ENCODE results near the gene MEIOC.

The MEIOC gene

GRCh38 chr17:44648963-44649362 is 7.3 kb upstream of the MEIOC start:
- Histone ChIP-seq H3K9me3 (ENCODE audit: control insufficient read depth, insufficient read depth, low read length) (no peaks in the 10 kb centered on the region), H3K9ac (ENCODE audit: low read depth, low read length) (no peak overlapping the region), H3K27me3 (ENCODE audit: control insufficient read depth, insufficient read depth, low read length) (peaks cover 9% of the 10 kb centered on the region), H3K36me3 (ENCODE audit: control insufficient read depth, insufficient read depth, low read length) (no peaks in the 10 kb centered on the region), H3K4me3 (ENCODE audit: low read depth, low read length) (no peak overlapping the region), H3K27ac (ENCODE audit: low read depth, low read length) (no peak overlapping the region), H3K4me1 (ENCODE audit: control insufficient read depth, insufficient read depth, low read length) (no peaks in the 10 kb centered on the region)

- no peaks in the 10 kb centered on the region for H3K9me3 ChIP-seq (ENCODE audit: control insufficient read depth, insufficient read depth, low read length)
- no peak overlapping the region for H3K4me3 ChIP-seq (ENCODE audit: low read depth, low read length)
- H3K9ac ChIP-seq (ENCODE audit: low read depth, low read length), result no peak overlapping the region
- no peaks in the 10 kb centered on the region for H3K4me1 ChIP-seq (ENCODE audit: control insufficient read depth, insufficient read depth, low read length)
- no peaks in the 10 kb centered on the region for H3K36me3 ChIP-seq (ENCODE audit: control insufficient read depth, insufficient read depth, low read length)
- H3K27ac ChIP-seq (ENCODE audit: low read depth, low read length), result no peak overlapping the region
- peaks cover 31% of the 10 kb centered on the region for H3K27me3 ChIP-seq (ENCODE audit: control insufficient read depth, insufficient read depth, low read length)
These were observed 5.0 kb upstream of the MEIOC start for GRCh38 chr17:44651228-44651627.

GRCh38 chr17:44652727-44653126 is 3.5 kb upstream of the MEIOC start:
- Histone ChIP-seq H3K4me3 (ENCODE audit: low read depth, low read length) (no peak overlapping the region), H3K27me3 (ENCODE audit: control insufficient read depth, insufficient read depth, low read length) (peaks cover 46% of the 10 kb centered on the region), H3K9me3 (ENCODE audit: control insufficient read depth, insufficient read depth, low read length) (no peaks in the 10 kb centered on the region), H3K4me1 (ENCODE audit: control insufficient read depth, insufficient read depth, low read length) (no peaks in the 10 kb centered on the region), H3K9ac (ENCODE audit: low read depth, low read length) (no peak overlapping the region), H3K27ac (ENCODE audit: low read depth, low read length) (no peak overlapping the region), H3K36me3 (ENCODE audit: control insufficient read depth, insufficient read depth, low read length) (no peaks in the 10 kb centered on the region)

- no peak overlapping the region for H3K27ac ChIP-seq (ENCODE audit: low read depth, low read length)
- H3K4me1 ChIP-seq (ENCODE audit: control insufficient read depth, insufficient read depth, low read length), result no peaks in the 10 kb centered on the region
- no peaks in the 10 kb centered on the region for H3K36me3 ChIP-seq (ENCODE audit: control insufficient read depth, insufficient read depth, low read length)
- no peaks in the 10 kb centered on the region for H3K9me3 ChIP-seq (ENCODE audit: control insufficient read depth, insufficient read depth, low read length)
- H3K9ac ChIP-seq (ENCODE audit: low read depth, low read length), result no peak overlapping the region
- H3K27me3 ChIP-seq (ENCODE audit: control insufficient read depth, insufficient read depth, low read length), result peaks cover 48% of the 10 kb centered on the region
- H3K4me3 ChIP-seq (ENCODE audit: low read depth, low read length), result no peak overlapping the region
These were observed 2.9 kb upstream of the MEIOC start for GRCh38 chr17:44653384-44653783.

- H3K4me3 ChIP-seq (ENCODE audit: low read depth, low read length), result no peak overlapping the region
- H3K4me1 ChIP-seq (ENCODE audit: control insufficient read depth, insufficient read depth, low read length), result no peaks in the 10 kb centered on the region
These were observed 2.3 kb upstream of the MEIOC start for GRCh38 chr17:44653954-44654353.

GRCh38 chr17:44661835-44662234 is 5.6 kb downstream of the MEIOC start:
- Histone ChIP-seq H3K27me3 (ENCODE audit: control insufficient read depth, insufficient read depth, low read length) (peaks cover 11% of the 10 kb centered on the region), H3K4me1 (ENCODE audit: control insufficient read depth, insufficient read depth, low read length) (no peaks in the 10 kb centered on the region), H3K4me3 (ENCODE audit: low read depth, low read length) (no peak overlapping the region), H3K9ac (ENCODE audit: low read depth, low read length) (no peak overlapping the region), H3K36me3 (ENCODE audit: control insufficient read depth, insufficient read depth, low read length) (no peaks in the 10 kb centered on the region), H3K27ac (ENCODE audit: low read depth, low read length) (no peak overlapping the region), H3K9me3 (ENCODE audit: control insufficient read depth, insufficient read depth, low read length) (no peaks in the 10 kb centered on the region)

More at GRCh38 chr17:44653954-44654353, 2.3 kb upstream of the MEIOC start:
- no peaks in the 10 kb centered on the region for H3K36me3 ChIP-seq (ENCODE audit: control insufficient read depth, insufficient read depth, low read length)
- H3K27me3 ChIP-seq (ENCODE audit: control insufficient read depth, insufficient read depth, low read length), result peaks cover 48% of the 10 kb centered on the region
- H3K27ac ChIP-seq (ENCODE audit: low read depth, low read length), result no peak overlapping the region
- no peaks in the 10 kb centered on the region for H3K9me3 ChIP-seq (ENCODE audit: control insufficient read depth, insufficient read depth, low read length)
- no peak overlapping the region for H3K9ac ChIP-seq (ENCODE audit: low read depth, low read length)

GRCh38 chr17:44663095-44663494 is 6.8 kb downstream of the MEIOC start:
- Histone ChIP-seq H3K36me3 (ENCODE audit: control insufficient read depth, insufficient read depth, low read length) (no peaks in the 10 kb centered on the region), H3K27me3 (ENCODE audit: control insufficient read depth, insufficient read depth, low read length) (no peaks in the 10 kb centered on the region), H3K9me3 (ENCODE audit: control insufficient read depth, insufficient read depth, low read length) (no peaks in the 10 kb centered on the region), H3K4me3 (ENCODE audit: low read depth, low read length) (no peak overlapping the region), H3K9ac (ENCODE audit: low read depth, low read length) (no peak overlapping the region), H3K4me1 (ENCODE audit: control insufficient read depth, insufficient read depth, low read length) (no peaks in the 10 kb centered on the region), H3K27ac (ENCODE audit: low read depth, low read length) (no peak overlapping the region)

GRCh38 chr17:44664867-44665266 is 8.6 kb downstream of the MEIOC start:
- Histone ChIP-seq H3K27me3 (ENCODE audit: control insufficient read depth, insufficient read depth, low read length) (no peaks in the 10 kb centered on the region), H3K36me3 (ENCODE audit: control insufficient read depth, insufficient read depth, low read length) (no peaks in the 10 kb centered on the region), H3K9ac (ENCODE audit: low read depth, low read length) (no peak overlapping the region), H3K9me3 (ENCODE audit: control insufficient read depth, insufficient read depth, low read length) (no peaks in the 10 kb centered on the region), H3K27ac (ENCODE audit: low read depth, low read length) (no peak overlapping the region), H3K4me3 (ENCODE audit: low read depth, low read length) (no peak overlapping the region), H3K4me1 (ENCODE audit: control insufficient read depth, insufficient read depth, low read length) (no peaks in the 10 kb centered on the region)

- no peak overlapping the region for H3K4me3 ChIP-seq (ENCODE audit: low read depth, low read length)
- H3K27me3 ChIP-seq (ENCODE audit: control insufficient read depth, insufficient read depth, low read length), result no peaks in the 10 kb centered on the region
- no peak overlapping the region for H3K9ac ChIP-seq (ENCODE audit: low read depth, low read length)
- H3K27ac ChIP-seq (ENCODE audit: low read depth, low read length), result no peak overlapping the region
- no peaks in the 10 kb centered on the region for H3K9me3 ChIP-seq (ENCODE audit: control insufficient read depth, insufficient read depth, low read length)
- no peaks in the 10 kb centered on the region for H3K36me3 ChIP-seq (ENCODE audit: control insufficient read depth, insufficient read depth, low read length)
- H3K4me1 ChIP-seq (ENCODE audit: control insufficient read depth, insufficient read depth, low read length), result no peaks in the 10 kb centered on the region
These were observed 9.7 kb downstream of the MEIOC start for GRCh38 chr17:44666006-44666405.

- no peak overlapping the region for H3K27ac ChIP-seq (ENCODE audit: low read depth, low read length)
- no peaks in the 10 kb centered on the region for H3K27me3 ChIP-seq (ENCODE audit: control insufficient read depth, insufficient read depth, low read length)
- H3K36me3 ChIP-seq (ENCODE audit: control insufficient read depth, insufficient read depth, low read length), result 0 out of 2 replicates have a peak, but pooled peaks cover 5% of the 10 kb centered on the region
- H3K9me3 ChIP-seq (ENCODE audit: control insufficient read depth, insufficient read depth, low read length), result no peaks in the 10 kb centered on the region
- H3K4me3 ChIP-seq (ENCODE audit: low read depth, low read length), result no peak overlapping the region
- no peak overlapping the region for H3K9ac ChIP-seq (ENCODE audit: low read depth, low read length)
- H3K4me1 ChIP-seq (ENCODE audit: control insufficient read depth, insufficient read depth, low read length), result no peaks in the 10 kb centered on the region
These were observed 16.3 kb downstream of the MEIOC start for GRCh38 chr17:44672479-44673093.

- Histone ChIP-seq H3K27me3 (ENCODE audit: control insufficient read depth, insufficient read depth, low read length) (no peaks in the 10 kb centered on the region), H3K4me1 (ENCODE audit: control insufficient read depth, insufficient read depth, low read length) (no peaks in the 10 kb centered on the region), H3K4me3 (ENCODE audit: low read depth, low read length) (no peak overlapping the region), H3K27ac (ENCODE audit: low read depth, low read length) (no peak overlapping the region), H3K9ac (ENCODE audit: low read depth, low read length) (no peak overlapping the region), H3K36me3 (ENCODE audit: control insufficient read depth, insufficient read depth, low read length) (peaks cover 17% of the 10 kb centered on the region; the same call in 1 of the 2 replicates), H3K9me3 (ENCODE audit: control insufficient read depth, insufficient read depth, low read length) (no peaks in the 10 kb centered on the region)
These were observed 17.6 kb downstream of the MEIOC start for GRCh38 chr17:44673893-44674292.
